ENCODE data around the gene TUB. TPM values are rescaled to one million over a fixed set of nuclear protein-coding genes. Genes with fewer than 3 reads are reported as not detected.

TUB gene
- total RNA-seq, 2 experiments from 2014 or later, result 0.05 to 0.16 TPM

GRCh38 chr11:8095806-8096522 lies 15.0 kb downstream of the TUB start:
- ChIA-PET POLR2A (no interaction called here), CTCF (interaction anchor here (1.3 to 7.4 kb wide), 3 partner anchors 14 to 87 kb away, joined by 4 to 161 read pairs (median 120); no protein-coding TSS in a partner anchor)
- no peak for ATAC-seq
- DNase-seq, result no peak
- Mint-ChIP-seq H3K4me1 (ENCODE audit: low read depth) (no peaks in the 10 kb centered on the region), H3K4me3 (no peak overlapping the region), H3K27me3 (no peaks in the 10 kb centered on the region), H3K36me3 (ENCODE audit: low read depth) (no peaks in the 10 kb centered on the region), H3K27ac (no peak overlapping the region), H3K9me3 (no peaks in the 10 kb centered on the region)
- intact Hi-C loops (cut with micrococcal nuclease), result loop anchor here (10.0 kb wide), 1 partner anchor 201 kb away; no protein-coding TSS in a partner anchor
- TF ChIP-seq, protein P1, sequence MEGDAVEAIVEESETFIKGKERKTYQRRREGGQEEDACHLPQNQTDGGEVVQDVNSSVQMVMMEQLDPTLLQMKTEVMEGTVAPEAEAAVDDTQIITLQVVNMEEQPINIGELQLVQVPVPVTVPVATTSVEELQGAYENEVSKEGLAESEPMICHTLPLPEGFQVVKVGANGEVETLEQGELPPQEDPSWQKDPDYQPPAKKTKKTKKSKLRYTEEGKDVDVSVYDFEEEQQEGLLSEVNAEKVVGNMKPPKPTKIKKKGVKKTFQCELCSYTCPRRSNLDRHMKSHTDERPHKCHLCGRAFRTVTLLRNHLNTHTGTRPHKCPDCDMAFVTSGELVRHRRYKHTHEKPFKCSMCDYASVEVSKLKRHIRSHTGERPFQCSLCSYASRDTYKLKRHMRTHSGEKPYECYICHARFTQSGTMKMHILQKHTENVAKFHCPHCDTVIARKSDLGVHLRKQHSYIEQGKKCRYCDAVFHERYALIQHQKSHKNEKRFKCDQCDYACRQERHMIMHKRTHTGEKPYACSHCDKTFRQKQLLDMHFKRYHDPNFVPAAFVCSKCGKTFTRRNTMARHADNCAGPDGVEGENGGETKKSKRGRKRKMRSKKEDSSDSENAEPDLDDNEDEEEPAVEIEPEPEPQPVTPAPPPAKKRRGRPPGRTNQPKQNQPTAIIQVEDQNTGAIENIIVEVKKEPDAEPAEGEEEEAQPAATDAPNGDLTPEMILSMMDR (IDR thresholded peaks at IDR 0.05), result no peak

DNA sequence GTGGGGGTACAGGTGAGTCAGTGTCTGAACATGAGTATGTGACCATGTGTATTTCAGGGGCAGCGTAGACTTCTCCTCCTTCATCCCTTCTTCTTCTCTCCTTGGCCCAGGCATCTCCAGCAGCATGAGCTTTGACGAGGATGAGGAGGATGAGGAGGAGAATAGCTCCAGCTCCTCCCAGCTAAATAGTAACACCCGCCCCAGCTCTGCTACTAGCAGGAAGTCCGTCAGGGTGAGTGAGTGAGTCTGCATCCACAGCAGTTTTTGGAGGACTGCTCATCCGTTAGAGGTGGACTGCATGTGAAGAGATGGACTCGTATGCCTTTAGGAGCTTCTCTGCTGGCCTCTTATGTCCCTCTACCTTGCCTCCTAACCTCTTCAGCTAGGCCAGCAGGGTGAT lies 15.6 kb downstream of the TUB start:
- no peaks in the 10 kb centered on the region for H3K9me3 Mint-ChIP-seq
- intact Hi-C loops (cut with micrococcal nuclease), result loop anchor here (10.0 kb wide), 1 partner anchor 202 kb away; no protein-coding TSS in a partner anchor
- DNase-seq, result no peak
- H3K27ac Mint-ChIP-seq, result no peak overlapping the region
- no peaks in the 10 kb centered on the region for H3K36me3 Mint-ChIP-seq (ENCODE audit: low read depth)
- POLR2A ChIA-PET, result no interaction called here
- no peak overlapping the region for H3K4me3 Mint-ChIP-seq
- no peaks in the 10 kb centered on the region for H3K4me1 Mint-ChIP-seq (ENCODE audit: low read depth)
- CTCF ChIA-PET, result interaction anchor here (1.3 to 7.4 kb wide), 3 partner anchors 14 to 88 kb away, joined by 4 to 161 read pairs (median 120); no protein-coding TSS in a partner anchor
- TF ChIP-seq, protein P1 (IDR thresholded peaks at IDR 0.05), result no peak
- no peaks in the 10 kb centered on the region for H3K27me3 Mint-ChIP-seq
- ATAC-seq, result no peak

DNA sequence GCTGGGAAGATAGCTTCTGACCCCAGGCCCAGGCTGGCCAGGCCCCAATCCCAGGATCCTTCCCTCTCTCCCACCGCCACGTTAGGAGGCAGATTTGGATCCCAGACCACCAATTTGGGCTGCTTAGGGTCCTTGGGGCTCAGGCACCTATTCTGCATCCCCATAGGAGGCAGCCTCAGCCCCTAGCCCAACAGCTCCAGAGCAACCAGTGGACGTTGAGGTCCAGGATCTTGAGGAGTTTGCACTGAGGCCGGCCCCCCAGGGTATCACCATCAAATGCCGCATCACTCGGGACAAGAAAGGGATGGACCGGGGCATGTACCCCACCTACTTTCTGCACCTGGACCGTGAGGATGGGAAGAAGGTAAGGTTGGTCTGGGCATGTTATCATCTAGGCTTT lies 16.1 kb downstream of the TUB start:
- no peaks in the 10 kb centered on the region for H3K4me1 Mint-ChIP-seq (ENCODE audit: low read depth)
- H3K36me3 Mint-ChIP-seq (ENCODE audit: low read depth), result no peaks in the 10 kb centered on the region
- POLR2A ChIA-PET, result no interaction called here
- DNase-seq, result no peak
- no peak overlapping the region for H3K27ac Mint-ChIP-seq
- TF ChIP-seq, protein P1 (IDR thresholded peaks at IDR 0.05), result no peak
- no peaks in the 10 kb centered on the region for H3K9me3 Mint-ChIP-seq
- no peaks in the 10 kb centered on the region for H3K27me3 Mint-ChIP-seq
- intact Hi-C loops (cut with micrococcal nuclease), result loop anchor here (10.0 kb wide), 1 partner anchor 202 kb away; no protein-coding TSS in a partner anchor
- CTCF ChIA-PET, result interaction anchor here (1.3 to 7.4 kb wide), 4 partner anchors 9 to 88 kb away, joined by 4 to 161 read pairs (median 94); no protein-coding TSS in a partner anchor
- H3K4me3 Mint-ChIP-seq, result no peak overlapping the region
- no peak for ATAC-seq

GRCh38 chr11:8097468-8097867 lies 16.5 kb downstream of the TUB start:
- DNase-seq (no peak), ATAC-seq (no peak)
- Mint-ChIP-seq H3K27me3 (no peaks in the 10 kb centered on the region), H3K27ac (no peak overlapping the region), H3K4me3 (no peak overlapping the region), H3K36me3 (ENCODE audit: low read depth) (no peaks in the 10 kb centered on the region), H3K9me3 (no peaks in the 10 kb centered on the region), H3K4me1 (ENCODE audit: low read depth) (no peaks in the 10 kb centered on the region)
- ChIA-PET CTCF (interaction anchor here (3.6 to 7.4 kb wide), 3 partner anchors 9 to 89 kb away, joined by 69 to 161 read pairs (median 120); no protein-coding TSS in a partner anchor), POLR2A (no interaction called here)
- intact Hi-C loops (cut with micrococcal nuclease), result loop anchor here (10.0 kb wide), 1 partner anchor 203 kb away; no protein-coding TSS in a partner anchor
- TF ChIP-seq, protein P1 (IDR thresholded peaks at IDR 0.05), result no peak

GRCh38 chr11:8097926-8098325 lies 16.9 kb downstream of the TUB start:
- no peak overlapping the region for H3K4me3 Mint-ChIP-seq
- no peaks in the 10 kb centered on the region for H3K27me3 Mint-ChIP-seq
- H3K9me3 Mint-ChIP-seq, result no peaks in the 10 kb centered on the region
- no peaks in the 10 kb centered on the region for H3K36me3 Mint-ChIP-seq (ENCODE audit: low read depth)
- H3K27ac Mint-ChIP-seq, result no peak overlapping the region
- no peak for DNase-seq
- TF ChIP-seq, protein P1 (IDR thresholded peaks at IDR 0.05), result no peak
- POLR2A ChIA-PET, result no interaction called here
- H3K4me1 Mint-ChIP-seq (ENCODE audit: low read depth), result no peaks in the 10 kb centered on the region
- intact Hi-C loops (cut with micrococcal nuclease), result loop anchor here (2.0 to 10.0 kb wide), 2 partner anchors 91 to 203 kb away; no protein-coding TSS in a partner anchor
- CTCF ChIA-PET, result interaction anchor here (0.9 to 7.4 kb wide), 7 partner anchors 9 to 89 kb away, joined by 3 to 161 read pairs (median 27); no protein-coding TSS in a partner anchor
- ATAC-seq, result no peak

All from activated CD8-positive, alpha-beta T cell treated with anti-CD3 and anti-CD28 coated beads for 36 hours (primary cell).